ENCODE results near the gene SLC22A14. TPM values are rescaled to one million over a fixed set of nuclear protein-coding genes. Genes with fewer than 3 reads are reported as not detected.
"Not testable (repeated sequence)": the region's sequence is repeated elsewhere in the genome, so short reads cannot be mapped to it uniquely, and the experiment has no call there.

Gene SLC22A14
- total RNA-seq, 1 donor from 2014 or later = not detected

DNA sequence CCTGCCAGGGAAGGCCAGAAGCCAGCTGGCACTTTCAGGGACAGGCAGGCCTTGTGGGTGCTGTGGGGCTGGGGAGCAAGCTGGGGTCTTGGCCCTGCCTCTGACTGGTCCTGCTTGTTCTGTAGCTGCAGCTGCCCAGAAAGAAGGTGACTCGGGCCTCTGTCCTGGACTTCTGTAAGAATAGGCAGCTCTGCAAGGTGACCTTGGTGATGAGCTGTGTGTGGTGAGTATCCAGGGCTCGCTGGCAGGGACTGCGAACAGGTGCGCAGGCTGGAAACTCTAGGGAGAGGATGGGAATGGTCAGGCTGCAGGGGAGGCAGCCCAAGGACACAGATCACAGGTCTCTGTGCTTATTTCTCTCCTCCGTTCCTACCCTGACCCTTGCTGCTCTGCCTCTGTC lies 31.2 kb downstream of the SLC22A14 start:
- DNase-seq (ENCODE audit: low spot score) = no peak

DNA sequence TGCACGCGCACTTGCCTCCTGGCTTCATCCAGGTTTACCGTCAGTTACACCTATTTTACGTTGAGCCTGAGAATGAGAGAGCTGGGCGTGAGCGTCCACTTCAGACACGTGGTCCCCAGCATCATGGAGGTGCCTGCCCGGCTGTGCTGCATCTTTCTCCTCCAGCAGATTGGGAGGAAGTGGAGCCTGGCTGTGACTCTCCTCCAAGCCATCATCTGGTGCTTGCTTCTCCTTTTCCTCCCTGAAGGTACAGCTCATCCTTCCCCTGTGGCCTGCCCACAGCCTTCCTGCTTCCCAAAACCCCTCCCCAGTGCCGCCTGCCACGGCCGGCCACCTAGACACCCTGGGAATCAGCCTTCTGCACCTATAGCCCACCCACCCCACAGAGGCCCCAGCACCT lies 31.6 kb downstream of the SLC22A14 start:
- no peak for DNase-seq (ENCODE audit: low spot score)

DNA sequence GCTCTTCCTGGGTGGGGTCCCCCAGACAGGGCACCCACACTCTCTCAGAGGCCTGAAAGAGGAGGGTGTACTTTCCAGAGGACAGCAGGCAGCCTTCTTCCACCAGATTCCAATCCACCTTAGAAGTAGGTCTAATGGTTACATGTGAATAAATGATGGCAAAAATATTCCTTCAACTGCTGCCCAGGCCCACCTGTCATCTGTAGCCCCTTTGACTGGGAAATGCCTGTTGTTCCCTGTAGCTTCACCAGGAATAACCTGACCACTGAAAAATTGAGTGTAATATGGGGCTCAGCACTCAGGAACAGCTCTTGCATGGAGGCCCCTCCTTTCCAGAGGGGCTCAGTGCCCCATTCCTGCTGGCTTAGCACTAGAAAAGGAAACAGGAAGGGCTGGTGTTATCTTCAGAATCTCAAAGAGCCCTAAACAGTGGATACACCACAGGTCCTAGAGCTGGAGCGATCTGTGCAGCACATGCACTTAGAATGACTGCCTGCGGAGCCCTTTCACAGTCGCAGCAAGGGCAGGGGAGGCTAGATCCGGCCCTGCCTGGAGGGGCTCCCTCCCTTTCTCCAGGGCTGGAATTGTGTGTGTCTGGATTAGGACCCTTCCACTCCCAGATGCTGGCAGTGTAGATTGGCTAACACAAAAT lies 32.1 kb downstream of the SLC22A14 start:
- DNase-seq (ENCODE audit: low spot score) = no peak

DNA sequence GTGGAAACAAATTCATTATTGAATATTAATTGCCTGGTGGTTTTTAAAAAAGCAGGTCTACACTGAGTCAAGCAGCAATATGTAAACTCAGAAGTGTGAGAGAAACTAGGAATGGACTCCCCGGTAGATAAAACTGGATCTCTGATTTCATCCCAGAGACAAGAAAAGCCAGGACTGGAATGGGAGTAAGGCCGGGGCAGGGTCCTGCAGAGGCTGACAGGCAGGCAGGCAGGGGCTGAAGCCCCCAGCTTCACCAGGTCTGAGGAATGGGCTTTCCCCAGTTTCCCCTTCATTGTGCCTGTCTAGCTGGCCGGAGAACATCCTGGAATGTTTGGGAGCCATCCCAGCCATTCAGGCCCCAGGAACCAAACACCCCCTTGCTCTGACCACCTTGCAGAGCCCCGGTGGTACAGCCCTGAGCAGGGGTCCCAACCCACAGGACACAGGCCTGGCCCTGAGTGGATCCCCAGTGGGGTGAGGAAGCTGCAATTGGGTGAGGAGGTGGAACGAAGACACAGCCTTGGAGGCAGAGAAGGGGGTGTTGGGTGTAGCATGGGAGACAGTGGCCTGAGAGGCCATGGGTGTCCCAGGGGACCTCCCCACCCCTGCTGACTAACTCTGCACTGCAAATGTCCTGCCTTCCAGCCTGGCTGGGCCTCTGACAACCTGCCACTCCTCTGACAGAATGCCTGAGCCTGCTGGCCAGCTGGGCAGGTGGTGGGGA lies 32.8 kb downstream of the SLC22A14 start:
- no peak for DNase-seq (ENCODE audit: low spot score)

DNA sequence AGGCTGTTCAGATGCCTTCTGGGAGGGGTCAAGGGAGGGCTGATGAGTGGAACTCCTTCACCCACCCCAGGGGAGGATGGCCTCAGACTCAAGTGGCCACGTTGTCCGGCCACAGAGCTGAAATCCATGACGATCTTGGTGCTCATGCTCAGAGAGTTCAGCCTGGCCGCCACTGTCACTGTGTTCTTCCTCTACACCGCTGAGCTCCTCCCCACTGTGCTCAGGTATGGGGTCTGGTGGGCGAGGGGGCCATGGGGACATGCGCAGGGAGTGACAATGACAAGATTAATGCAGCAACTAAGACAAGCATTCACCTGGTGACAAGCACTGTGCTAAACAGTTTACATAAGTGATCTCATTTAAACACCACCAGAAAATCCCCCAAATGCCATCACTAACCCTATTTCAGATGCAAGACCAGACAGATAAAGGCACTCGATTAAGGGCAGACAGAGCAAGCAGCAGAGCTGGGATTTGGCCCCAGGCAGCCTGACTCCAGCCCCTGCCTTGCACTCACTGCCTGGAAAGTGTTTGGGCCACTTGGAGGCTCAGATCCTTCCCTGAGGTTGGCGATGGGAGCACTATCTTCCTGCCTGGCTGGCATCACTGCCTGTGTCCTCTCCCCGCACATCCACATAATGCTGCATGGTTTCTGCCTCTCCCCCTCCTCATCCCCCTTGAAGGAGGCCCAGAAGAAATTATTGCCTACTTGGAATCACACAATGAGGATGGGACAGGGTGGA lies 33.6 kb downstream of the SLC22A14 start:
- DNase-seq (ENCODE audit: low spot score) = no peak

DNA sequence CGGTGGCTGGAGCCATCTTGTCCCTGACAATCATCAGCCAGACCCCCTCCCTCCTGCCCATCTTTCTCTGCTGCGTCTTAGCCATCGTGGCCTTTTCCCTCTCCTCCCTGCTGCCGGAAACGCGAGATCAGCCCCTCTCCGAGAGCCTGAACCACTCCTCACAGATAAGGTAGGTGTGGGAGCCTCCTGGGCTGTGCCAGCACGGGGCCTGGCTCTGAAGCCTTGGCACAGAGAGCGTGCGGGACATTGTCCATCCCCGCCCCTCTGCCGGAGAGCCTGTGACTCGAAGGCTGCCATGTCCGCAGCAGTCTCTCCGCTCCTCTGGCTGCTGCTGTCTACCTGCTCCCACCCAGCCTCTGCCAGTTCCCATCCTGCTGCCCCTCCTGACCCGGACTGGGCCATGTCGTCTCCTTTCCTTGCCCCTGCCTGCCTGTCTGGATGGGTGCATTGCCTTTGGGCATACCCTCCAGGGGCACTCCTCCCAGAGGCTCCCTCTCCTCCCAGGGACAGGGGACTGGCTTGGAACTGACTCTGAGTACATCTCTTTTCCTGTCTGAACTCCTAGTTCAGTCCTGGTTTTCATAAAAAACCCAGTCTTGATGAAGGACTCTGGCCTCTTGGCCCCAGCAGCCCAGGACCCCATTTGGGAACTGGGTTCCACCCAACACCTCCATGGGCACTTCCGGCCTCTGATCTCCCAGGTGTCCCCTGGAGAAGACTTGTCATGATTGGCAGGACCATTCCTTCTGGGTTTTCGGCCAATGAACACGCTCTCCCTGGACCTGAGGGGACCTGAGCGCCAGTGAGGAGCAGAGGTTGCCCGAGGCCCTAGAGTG lies 34.5 kb downstream of the SLC22A14 start:
- DNase-seq (ENCODE audit: low spot score) = no peak

DNA sequence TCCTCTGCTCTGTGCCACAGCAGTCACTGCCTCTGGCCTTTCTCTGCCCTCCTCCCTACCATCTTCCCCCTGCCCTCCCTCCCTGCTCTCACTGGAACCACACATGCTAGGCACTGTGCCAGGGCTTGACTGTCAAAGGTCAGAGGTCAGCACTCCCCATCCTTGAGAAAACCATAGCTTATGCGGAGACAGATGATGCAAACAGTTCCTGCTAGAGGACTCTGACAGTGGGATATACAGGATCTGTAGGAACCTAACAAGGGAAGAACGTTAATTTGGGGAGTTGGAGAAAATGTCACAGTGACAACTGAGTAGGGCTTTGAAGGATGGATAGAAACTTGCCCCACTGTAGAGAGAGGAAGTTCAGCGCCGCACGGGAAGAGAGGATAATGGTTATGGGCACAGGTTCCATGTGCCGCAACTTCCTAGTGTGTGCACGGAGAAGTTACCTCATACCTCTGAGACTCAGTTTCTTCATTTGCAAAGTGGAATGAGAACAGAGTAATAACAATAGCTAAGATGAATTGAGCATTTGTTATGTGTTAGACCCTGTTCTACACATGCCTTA lies 35.2 kb downstream of the SLC22A14 start:
- no peak for DNase-seq (ENCODE audit: low spot score)

DNA sequence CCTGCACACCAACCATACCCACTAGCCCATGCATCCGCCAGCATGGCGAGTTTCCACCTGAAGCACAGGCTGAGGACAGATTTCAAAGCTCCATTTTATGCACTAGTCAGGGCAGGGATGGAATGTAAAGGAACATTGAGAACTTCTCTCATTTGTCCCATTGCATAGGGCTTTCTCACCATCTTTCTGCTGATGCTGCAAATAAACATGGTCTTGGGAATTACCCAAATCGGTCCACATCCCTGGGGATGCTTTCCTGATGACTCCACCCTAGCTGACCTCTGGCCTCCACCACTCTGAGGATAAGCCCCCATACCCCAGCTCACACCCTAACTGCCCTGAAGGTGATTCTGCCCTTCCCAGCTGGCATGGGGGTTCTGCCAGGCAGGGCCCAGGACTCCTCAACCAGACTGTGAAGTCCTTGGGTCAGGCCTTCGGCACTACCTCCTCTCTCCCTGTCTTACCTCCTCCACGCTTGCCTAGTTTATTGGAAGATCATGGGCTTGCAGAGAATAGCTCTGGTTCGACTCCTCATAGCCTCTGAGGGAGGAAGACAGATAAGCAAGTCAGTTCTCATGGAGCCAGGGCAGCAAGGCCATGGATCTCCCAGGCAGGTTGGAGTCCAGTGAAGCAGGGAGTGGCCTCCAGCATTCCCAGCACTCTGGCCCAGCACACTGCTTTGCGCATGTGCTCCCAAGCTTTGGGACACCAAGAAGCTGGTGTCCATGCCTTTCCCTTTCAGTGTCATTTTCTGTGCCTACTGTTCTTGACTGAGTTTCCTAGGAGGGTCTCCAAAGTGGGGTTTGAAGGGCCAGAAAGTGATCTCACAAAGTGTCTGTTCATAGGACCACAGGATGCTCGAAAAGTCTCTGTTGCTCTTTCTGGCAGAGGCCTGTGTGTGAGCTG lies 36.9 kb downstream of the SLC22A14 start:
- no peak for DNase-seq (ENCODE audit: low spot score)

DNA sequence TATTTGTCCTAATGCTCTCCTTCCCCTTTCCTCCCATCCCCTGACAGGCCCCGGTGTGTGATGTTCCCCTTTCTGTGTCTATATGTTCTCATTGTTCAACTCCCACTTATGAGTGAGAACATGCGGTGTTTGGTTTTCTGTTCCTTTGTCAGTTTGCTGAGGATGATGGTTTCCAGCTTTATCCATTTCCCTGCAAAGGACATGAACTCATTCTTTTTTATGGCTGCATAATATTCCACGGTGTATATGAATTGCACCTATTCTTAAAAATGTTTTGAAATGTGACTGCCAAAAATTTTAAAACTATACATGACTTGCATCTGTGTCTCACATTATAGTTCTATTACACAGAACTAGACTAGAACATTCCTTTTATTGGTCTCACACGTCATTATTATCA lies 38.5 kb downstream of the SLC22A14 start:
- not testable (repeated sequence) for DNase-seq (ENCODE audit: low spot score)

DNA sequence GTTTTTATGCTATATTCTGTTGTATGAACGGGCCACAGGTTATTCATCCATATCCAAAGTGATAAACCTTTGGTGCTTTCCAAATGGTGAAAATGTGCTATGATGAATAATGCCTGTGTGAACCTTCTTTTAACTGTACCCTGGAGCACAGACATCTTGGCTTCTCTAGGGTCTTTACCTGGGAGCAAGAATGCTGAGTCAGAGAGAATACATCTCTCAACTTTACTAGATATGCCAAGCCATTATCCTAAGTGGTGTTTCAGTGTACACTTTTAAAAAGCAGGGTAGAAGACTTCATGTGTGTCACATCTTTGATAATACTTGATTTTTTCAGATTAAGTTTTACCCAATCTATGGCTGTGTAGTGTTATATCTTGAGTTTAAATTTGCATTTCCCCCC lies 41.0 kb downstream of the SLC22A14 start:
- DNase-seq (ENCODE audit: low spot score) = no peak

DNA sequence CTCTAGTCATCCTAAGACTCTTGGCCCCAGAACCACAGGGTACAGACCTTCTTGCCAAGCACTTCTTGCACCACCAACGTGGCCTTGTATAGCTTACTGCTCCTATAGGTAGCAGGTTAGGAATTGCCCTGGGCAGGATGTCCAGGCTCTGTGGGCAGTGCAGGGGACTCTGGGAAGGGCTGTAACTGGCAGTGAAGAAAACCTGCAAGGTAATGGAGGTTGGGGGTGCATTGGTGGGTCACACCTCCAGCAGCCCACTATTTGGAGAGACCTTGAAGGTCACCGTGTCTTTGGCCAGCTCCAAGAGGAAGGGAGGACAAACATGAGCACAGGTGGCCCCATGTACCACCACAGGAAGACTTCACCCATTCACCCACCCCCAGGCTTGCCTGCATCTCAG lies 43.2 kb downstream of the SLC22A14 start:
- DNase-seq (ENCODE audit: low spot score) = peak; percentile 39

DNA sequence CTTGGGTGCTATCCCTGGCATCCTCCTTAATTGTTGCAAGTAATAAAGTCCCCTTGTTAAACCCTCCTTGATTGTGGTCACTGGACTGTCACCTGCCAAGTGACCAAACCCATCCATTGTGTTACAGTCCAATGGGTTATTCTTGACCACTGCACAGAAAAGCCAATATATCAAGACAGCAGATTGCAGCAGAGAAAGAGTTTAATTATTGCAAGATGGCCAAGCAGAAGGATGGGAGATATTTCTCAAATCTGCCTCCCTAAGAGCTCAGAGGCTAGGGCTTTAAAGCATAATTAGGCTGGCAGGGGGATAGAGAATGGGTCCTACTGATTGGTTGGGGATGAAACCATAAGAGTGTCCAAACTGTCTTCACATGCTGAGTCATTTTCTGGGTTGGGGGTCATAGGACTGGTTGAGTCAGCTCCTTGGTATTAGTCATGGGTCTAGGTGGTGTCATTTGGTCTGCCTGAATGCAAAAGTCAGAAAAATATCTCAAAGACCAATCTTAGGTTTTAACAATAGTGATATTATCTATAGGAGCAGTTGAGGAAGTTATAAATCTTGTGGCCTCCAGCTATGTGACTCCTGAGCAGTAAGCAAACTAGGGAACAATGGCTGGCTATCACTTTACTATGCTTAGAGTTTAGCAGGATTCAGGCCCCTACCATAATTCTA lies 45.4 kb downstream of the SLC22A14 start:
- peak; percentile 3 for DNase-seq (ENCODE audit: low spot score)

DNA sequence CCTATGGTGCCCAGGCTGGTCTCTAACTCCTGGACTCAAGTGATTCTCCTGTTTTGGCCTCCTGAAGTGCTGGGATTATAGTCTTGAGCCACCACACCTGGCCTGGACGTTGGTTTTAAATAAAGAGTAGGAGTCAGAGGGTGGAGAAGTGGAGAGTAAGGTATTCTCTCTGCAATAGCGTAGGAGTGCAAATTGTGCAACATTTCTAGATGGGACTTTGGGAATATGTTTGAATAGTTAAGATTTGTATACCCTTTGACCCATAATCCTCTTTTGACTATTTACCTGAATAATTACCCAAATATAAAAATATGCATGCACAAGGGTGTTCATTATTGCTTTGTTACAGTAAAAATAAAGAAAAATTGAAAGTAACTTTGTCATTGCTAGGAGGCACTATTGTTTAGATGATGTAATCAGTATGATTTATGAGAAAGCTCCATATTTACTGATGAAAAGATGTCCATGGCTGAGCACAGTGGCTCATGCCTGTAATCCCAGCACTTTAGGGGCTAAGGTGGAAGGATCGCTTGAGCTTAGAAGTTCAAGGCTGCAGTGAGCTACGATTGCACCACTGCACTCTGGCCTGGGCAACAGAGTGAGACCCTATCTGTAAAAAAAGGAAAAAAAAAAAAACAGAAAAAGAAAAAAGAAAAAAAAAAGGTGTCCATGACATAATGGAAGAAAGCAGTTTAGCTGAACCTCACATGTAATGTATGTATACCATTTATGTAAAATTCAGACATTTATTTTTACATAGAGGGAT lies 49.3 kb downstream of the SLC22A14 start:
- no peak for DNase-seq (ENCODE audit: low spot score)

DNA sequence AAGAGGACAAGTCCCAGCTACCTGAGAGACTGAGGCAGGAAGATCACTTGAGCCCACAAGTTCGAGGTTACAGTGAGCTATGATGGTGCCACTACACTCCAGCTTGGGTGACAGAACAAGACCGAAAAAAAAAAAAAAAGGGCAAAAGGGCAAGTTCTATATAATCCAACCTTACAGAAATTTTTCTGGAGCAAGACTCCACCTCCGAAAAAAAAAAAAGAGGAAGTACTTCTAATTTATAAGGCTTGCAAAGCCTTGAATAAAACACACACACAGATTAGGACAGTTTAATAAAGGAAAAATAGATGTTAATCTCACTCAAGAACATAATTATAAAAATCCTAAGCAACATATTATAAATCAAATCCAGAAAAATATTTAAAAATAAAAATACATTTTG lies 50.1 kb downstream of the SLC22A14 start:
- no peak for DNase-seq (ENCODE audit: low spot score)

DNA sequence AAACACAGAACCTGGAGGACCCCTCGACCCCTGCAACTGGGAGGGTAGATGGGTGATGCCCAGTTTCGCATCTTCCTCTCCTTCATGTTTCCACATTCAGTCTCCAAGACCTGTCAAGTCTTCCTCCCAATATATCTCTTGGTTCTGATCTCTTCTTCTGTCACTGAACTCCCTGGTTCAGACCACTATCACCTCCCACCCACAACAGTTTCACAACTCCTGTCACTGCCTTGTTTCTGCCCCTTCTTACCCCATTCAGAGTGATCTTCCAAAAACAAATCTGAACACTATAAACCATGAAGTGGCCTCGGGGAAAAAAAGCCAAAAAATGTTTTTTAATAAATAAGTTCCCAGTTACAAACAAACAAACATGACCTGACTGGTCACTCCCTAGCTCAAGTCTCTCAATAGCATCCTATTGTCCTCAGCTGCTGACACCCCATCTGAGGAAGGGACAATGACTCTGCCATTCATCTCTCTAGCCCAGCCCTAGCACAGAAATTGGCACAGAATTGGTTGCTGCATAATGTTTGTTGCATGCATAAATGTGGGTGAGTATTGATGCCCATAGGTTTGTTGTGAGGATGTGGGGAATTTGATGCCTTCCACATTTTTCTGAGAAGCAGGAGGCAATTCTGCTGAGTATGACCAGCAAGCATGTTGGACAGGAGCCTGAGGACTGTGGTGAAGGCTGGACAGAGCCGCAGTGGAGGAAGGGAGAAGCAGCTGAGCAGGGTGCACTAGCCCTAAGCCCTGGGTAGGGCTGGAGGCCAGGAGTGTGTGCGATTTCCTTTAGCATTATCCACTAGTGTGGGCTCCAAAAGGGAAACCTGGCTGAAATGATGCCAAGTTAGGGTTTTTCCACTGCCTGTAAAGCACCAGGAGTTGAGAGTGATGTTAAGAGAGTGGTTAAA lies 52.3 kb downstream of the SLC22A14 start:
- DNase-seq (ENCODE audit: low spot score) = no peak

DNA sequence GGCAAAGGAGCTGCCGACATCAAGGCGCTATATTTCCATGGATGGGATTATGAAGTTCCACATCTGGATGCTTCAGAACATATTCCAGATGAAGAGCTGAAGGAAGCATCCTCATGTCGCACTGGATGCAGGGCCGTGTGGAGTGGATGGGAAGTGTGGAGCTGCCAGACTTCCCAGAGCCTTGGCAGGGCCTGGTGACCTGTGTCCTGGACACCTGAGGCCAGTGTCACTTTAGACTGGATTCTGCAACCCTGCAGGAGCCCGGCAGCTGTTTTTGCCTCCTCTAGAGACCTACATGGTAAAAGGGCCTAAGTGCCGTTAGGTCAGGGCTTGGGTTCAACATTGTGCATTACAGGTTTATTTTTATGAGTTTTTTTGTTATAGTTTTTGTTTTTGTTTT lies 53.2 kb downstream of the SLC22A14 start:
- DNase-seq (ENCODE audit: low spot score) = no peak

DNA sequence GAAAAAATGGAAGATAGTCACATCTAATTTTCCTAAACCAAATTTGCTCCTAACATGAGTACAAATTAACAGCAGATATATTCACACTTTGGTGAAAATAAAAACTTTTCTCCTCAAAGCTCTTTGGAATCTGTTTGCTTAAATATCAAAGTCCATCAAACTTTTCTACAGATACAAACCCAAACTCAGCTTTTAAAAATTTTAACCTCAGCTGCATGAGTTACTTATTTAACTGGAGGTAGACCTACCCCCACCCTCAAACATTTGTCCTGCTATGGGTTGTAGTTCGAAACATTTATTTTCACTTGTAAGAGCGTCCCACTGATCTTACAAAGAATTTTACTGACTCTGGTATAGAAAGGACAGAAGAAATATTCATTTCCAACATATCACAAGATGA lies 55.6 kb downstream of the SLC22A14 start:
- no peak for DNase-seq (ENCODE audit: low spot score)
